GM20431 (cell line): ENCODE data around the gene SQSTM1.

ENCODE experiments used
- in situ Hi-C: fragments of 300-500 bp; cut with MseI, MboI; formaldehyde crosslinking; loops from one replicate; pipeline ENCODE4 v1.15.0; 2020; ENCODE audit warnings: low sequenced_read_pairs; ENCODE audit not compliant: unreplicated experiment

Gene SQSTM1

DNA sequence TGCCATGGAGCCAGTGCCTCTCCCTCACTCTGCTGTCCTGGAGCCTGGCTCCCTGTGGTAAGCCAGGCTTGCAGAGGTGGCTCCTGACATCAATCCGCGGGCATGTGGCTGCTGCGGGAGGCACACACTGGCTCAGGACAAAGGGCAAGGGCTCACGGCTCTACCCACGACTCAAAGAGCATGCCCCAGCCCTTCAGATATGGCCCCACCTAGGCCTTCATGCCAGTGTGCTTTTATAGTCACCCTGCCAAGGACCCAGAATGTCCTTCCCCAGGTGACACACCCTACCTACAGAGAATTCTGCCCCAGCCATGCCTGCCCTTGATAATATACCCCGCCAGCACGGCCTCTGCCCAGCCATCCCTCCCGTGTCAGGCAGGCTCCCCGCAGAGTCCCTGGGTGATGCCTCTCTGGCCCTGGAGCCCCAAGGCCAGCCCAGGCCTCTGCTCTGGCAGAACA, 15.6 kb upstream of the SQSTM1 start:
- in situ Hi-C loops: no loop called here

DNA sequence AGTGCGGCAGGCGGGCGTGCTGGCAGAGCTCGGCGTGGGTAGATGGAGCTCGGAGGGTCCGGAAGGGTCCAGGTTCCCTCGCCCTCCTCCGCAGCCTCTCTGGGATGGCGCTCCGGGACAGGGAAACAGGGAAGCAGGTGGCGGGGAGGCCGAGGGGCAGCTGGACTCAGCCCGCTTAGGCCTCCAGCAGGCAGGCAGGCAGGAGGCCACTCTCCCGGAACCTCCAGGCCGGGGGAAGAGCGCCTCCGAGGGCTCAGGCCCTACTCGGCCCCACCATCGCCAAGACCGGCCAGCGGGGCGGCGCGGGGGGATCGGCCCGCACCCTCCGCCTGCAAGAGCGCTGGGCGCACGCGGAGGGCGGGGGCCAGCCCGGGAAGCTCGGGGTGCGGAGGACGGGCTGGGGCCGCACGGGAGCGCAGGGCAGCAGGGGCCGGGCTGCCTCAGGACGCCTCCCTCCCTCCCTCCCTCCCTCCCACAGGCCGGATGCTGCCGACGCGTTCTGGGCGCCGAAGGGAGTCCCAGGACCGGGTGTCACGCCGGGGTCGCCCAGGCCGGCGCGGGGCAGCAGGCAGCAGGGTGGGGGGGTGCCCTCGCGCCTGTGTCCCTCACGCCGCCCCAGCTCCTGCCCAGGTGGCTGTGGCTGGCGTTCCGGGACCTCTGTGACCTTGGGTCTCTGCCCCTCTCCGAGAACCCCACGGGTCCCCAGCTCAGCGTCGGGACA, 15.0 kb upstream of the SQSTM1 start:
- in situ Hi-C loops: no loop called here

- in situ Hi-C loops: no loop called here
Measured at GRCh38 chr5:179806250-179807048, 14.3 kb upstream of the SQSTM1 start, which contains the start of gene MGAT4B. TSS of gene MGAT4B (minus strand) at chr5:179806866. CDS start at chr5:179806583, 283 bp downstream.

DNA sequence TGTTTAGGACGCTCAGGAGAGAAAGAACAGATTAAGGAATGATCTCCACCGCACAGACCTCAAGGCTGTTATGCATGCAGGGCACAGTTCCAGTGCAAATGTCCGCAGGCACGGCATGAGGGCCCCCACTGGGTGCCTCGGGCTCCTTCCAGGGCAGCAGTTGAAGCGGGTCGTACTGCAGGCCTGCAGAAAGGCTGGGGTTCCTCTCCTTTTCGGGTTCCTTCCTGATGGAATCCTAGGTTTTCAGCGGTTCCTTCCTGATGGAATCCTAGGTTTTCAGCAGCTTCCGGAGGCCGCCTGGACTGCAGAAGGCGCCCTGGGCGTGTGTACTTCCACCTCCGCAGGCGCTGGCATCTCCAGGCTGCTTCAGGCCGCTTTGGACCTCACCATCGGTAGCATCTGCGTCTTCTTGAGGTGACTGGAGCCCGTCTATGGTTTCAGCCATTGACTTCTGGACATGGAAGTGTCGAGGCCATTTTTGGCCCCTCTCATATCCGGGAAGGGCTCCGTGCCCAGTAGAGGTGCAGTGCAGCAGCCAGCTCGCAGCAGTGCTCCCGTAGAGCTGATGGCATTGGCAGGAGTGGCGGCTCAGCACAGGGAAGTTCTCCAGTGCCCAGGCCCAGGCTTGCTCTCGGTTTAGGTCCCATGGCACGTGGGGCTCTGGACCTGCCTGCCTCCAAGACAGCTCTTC, 8.4 kb upstream of the SQSTM1 start:
- in situ Hi-C loops: no loop called here

DNA sequence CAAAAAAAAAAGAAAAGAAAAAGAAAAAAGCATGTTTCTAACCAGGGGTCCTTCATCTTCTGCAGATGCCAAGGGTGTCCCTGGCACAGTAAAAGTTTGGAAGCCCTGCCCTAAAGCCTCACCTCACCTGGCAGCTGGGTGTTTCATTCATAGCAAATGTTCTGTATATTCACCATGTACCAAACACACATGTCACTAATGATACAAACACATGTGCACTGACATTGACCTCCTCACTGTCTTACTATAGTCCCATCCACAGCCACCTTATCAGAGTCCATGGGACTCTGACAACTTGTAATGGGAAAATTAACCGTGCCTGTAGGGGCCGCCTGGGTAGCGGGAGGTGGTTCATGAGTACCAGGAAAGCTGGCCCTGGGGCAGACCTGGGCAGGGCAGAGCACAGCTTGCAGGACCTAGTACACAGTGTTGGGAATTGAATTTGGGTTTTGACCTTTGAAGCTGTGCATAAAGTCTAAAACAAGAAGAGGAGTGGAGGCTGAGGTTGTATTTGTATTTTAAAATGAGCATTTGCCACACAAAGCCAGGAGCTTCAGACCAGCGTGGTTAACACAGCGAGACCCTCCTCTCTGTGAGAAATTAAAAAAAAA, 7.6 kb upstream of the SQSTM1 start:
- in situ Hi-C loops: no loop called here

DNA sequence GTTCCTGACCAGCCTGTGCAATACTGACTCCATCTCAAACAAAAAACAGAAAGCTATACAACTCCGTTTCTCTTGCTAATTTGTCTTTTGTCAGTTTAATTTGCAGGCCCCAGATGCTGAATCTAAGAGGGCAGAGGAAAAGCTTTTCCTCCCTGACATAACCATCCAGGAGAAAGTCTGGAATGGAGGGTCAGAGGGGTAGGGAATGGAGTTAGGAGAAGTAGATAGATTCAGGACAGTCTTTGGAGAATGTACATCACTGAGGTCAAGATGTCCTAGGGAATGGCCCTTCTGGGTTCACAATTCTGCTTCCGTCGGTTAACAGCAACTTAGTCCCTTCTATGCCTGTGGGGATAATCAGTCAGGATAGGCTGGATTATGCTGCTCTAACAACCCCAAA, 6.6 kb upstream of the SQSTM1 start:
- in situ Hi-C loops: no loop called here

DNA sequence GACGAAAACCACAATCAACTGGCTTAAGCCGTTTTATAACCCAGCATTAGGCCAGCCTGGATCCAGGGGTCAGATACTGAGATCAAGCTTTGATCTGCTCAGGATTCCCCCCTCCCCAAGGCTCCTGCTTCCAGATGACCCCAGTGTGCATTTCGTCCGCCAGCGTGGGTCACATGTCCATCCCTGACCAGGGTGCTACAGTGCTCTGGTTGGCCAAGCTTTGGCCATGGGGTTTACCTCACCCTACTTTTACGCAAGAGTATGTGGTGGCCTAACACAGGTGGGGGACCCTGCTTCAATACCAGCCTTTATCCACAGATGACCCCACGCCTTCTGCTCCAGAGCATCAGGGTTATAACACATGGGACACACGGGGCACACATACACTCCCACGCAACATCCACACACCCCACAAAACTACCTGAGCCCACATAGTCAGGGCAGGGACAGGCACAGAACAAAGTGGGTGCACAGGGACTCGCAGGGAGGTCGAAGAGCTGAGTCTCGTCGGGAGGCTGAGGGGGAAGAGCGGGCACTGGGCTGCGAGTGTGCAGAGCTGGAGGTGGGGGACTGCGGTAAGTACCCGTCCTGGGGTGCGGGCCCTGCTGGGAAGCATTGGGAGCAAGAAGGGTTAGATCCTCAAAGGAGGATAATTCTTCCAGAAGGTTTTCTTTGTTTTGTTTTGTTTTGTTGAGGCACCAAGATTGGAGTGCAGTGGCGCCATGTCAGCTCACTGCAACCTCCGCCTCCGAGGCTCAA, 5.0 kb upstream of the SQSTM1 start:
- in situ Hi-C loops: no loop called here

GRCh38 chr5:179816401-179816795, 4.3 kb upstream of the SQSTM1 start:
- in situ Hi-C loops: no loop called here

GRCh38 chr5:179816796-179817469, 3.8 kb upstream of the SQSTM1 start:
- in situ Hi-C loops: no loop called here

DNA sequence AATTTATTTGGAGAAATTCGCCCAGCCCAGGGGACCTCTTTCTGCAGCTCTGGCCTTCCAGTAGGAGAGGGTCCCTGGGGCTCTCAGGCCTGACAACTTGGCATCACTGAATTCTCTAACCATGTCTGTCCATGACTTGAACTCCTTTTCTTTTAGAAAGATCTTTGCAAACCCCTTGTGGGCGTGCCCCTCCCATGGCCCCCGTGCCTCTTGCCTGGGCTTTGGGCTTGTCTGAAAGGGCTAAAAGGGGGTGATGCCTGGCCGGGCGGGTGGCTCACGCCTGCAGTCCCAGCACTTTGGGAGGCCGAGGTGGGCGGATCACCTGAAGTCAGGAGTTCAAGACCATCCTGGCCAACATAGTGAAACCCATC, 3.2 kb upstream of the SQSTM1 start:
- in situ Hi-C loops: no loop called here

- in situ Hi-C loops: no loop called here
Measured at GRCh38 chr5:179817890-179818745, 2.6 kb upstream of the SQSTM1 start.

- in situ Hi-C loops: no loop called here
Measured at GRCh38 chr5:179818746-179819295, 1.9 kb upstream of the SQSTM1 start.

DNA sequence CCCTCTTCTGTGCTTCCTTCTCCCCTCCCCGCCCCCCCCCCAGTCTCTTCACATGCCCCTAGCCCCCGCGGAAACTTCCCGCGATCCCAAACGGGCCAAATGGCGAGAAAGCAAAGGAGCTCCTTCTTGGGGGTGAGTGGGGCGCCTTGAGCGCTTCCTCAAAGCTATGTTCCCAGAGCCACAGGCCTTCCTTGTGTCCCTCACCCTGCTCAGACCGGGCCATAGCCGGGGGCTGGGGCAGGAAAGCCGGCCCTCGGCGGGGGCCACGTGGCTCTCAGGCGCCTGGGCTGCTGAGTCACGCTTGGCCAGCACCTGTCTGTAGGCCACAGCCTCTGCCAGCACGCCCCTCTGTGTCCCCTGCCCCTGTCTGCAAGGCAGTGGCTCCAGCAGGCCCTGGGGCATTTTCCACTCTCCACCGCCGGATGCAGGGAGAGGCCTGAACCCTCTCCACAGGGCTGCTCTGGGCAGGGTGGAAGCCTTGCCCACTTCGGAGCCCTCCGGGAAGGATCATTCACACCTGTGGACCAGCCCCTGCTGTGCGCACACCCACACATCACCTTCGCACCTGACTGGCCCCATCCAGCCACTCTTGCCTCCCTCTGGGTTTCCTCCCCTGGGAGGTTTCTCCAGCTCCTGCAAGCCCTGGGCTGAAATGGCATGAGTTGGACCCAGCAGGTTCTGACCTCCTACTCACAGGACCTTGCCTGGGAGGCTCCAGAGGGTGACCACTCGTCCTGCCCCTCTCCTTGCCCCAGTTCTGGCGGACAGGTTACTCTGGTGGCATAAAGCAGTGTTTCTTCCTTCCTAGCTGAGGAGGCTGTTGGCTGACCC, 1.2 kb upstream of the SQSTM1 start:
- in situ Hi-C loops: no loop called here

- in situ Hi-C loops: no loop called here
Measured at GRCh38 chr5:179820127-179820482, 600 bp upstream of the SQSTM1 start.

- in situ Hi-C loops: no loop called here
Measured at GRCh38 chr5:179821298-179822058, 773 bp downstream of the SQSTM1 start.

DNA sequence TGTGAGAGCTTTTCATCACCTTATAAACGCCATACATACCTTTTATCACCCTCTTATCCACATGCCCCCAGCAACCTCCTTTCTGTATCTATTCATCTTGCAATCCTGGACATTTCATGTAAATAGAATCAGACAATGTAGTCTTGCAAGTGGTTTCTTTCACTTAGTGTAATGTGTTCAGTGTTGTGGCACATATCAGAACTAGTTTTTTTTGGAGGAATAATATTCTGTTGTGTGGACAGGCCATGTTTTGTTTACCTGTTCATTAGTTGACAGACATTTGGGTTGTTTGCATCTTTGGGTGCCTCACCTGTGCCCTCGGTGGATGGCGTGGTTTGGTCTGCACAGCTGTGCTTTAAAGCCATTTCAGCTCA, 1.3 kb downstream of the SQSTM1 start:
- in situ Hi-C loops: no loop called here
